Ovary (tissue), 3 donors: ENCODE results near the gene ACVR1.

Experiments
- CTCF ChIP-seq, 3 donors: fragments of 450-650 bp in 2 of 3; fragments of 200-600 bp in 1 of 3; IDR thresholded peaks; one replicate each; pipeline versions ENCODE4 v1.5.1 to v1.8.0; 2016 to 2022; ENCODE audit warnings: antibody characterized with exemption in 3 of 3, mild to moderate bottlenecking in 1 of 3
- POLR2A ChIP-seq: fragments of 450-650 bp; IDR thresholded peaks from one replicate; pipeline ENCODE4 v1.6.1; 2017; ENCODE audit warnings: antibody characterized with exemption, mild to moderate bottlenecking, moderate library complexity
- donor health status: DM: no; HTN: no; CAD: no.

- TF ChIP-seq CTCF (IDR thresholded peaks at IDR 0.05) (no peak), POLR2A (no peak)
Measured at GRCh38 chr2:157769856-157770255, 106.3 kb downstream of the ACVR1 start.
